Neural progenitor cell (in vitro differentiated cells): ENCODE measurements around the gene IPO13. TPM values are rescaled to one million over a fixed set of nuclear protein-coding genes. Genes with fewer than 3 reads are reported as not detected.

Source experiments
- DNase-seq: peaks from one replicate; pipeline ENCODE4 v3.0.0-alpha.2; 2016; ENCODE audit warnings: low spot score
- H2AFZ ChIP-seq: fragments of 200-600 bp; sonication (generic); replicated peaks from 2 replicates; pipeline ENCODE4 v1.6.1; 2016; ENCODE audit warnings: antibody characterized with exemption
- H3F3A ChIP-seq: fragments of 200-600 bp; sonication (generic); 2 replicates; pipeline ENCODE4 v1.6.1; 2016; ENCODE audit warnings: antibody characterized with exemption, low read depth
- H3K27ac ChIP-seq: fragments of 200-600 bp; sonication (generic); 2 replicates; pipeline ENCODE4 v1.5.1; 2016; ENCODE audit warnings: mild to moderate bottlenecking
- H3K27me3 ChIP-seq: fragments of 200-600 bp; sonication (generic); 2 replicates; pipeline ENCODE4 v1.6.1; 2016; ENCODE audit warnings: mild to moderate bottlenecking, moderate library complexity
- H3K36me3 ChIP-seq: fragments of 200-600 bp; sonication (generic); 2 replicates; pipeline ENCODE4 v1.5.1; 2016
- H3K4me1 ChIP-seq: fragments of 200-600 bp; sonication (generic); 2 replicates; pipeline ENCODE4 v1.6.1; 2016; ENCODE audit warnings: mixed run types
- H3K4me2 ChIP-seq: fragments of 200-600 bp; sonication (generic); 2 replicates; pipeline ENCODE4 v1.6.1; 2016
- H3K4me3 ChIP-seq: fragments of 200-600 bp; sonication (generic); 2 replicates; pipeline ENCODE4 v1.5.1; 2016
- H3K79me2 ChIP-seq: fragments of 200-600 bp; sonication (generic); 2 replicates; pipeline ENCODE4 v1.6.1; 2016; ENCODE audit warnings: low read depth
- H3K9ac ChIP-seq: fragments of 200-600 bp; sonication (generic); 2 replicates; pipeline ENCODE4 v1.6.1; 2016
- H3K9me3 ChIP-seq: fragments of 200-600 bp; sonication (generic); 2 replicates; pipeline ENCODE4 v1.5.1; 2016; ENCODE audit warnings: low read depth
- H4K20me1 ChIP-seq: fragments of 200-600 bp; sonication (generic); 2 replicates; pipeline ENCODE4 v1.6.1; 2016; ENCODE audit warnings: low read depth
- H3K27ac Mint-ChIP-seq: 3 replicates; pipeline ENCODE4 v1.8.0; 2021; ENCODE audit warnings: mixed read lengths
- H3K27me3 Mint-ChIP-seq: 2 replicates; pipeline ENCODE4 v1.8.0; 2022; ENCODE audit warnings: low read depth, mild to moderate bottlenecking, inconsistent platforms, moderate library complexity, mixed read lengths; ENCODE audit not compliant: insufficient read depth
- H3K36me3 Mint-ChIP-seq: 3 replicates; pipeline ENCODE4 v1.8.0; 2021; ENCODE audit warnings: mixed read lengths
- H3K4me1 Mint-ChIP-seq: 3 replicates; pipeline ENCODE4 v1.8.0; 2021; ENCODE audit warnings: mixed read lengths
- H3K4me3 Mint-ChIP-seq: 3 replicates; pipeline ENCODE4 v1.8.0; 2021; ENCODE audit warnings: mild to moderate bottlenecking, moderate library complexity, mixed read lengths
- H3K9me3 Mint-ChIP-seq: 3 replicates; pipeline ENCODE4 v1.8.0; 2020; ENCODE audit warnings: mixed read lengths
- CTCF ChIP-seq: fragments of 200-600 bp; sonication (generic); IDR thresholded peaks from 2 replicates; pipeline ENCODE4 v1.5.1; 2017; ENCODE audit warnings: antibody characterized with exemption, mild to moderate bottlenecking
- EZH2 ChIP-seq: fragments of 200-600 bp; sonication (generic); IDR thresholded peaks from 2 replicates; pipeline ENCODE4 v1.6.1; 2017; ENCODE audit warnings: antibody characterized with exemption, mild to moderate bottlenecking, moderate library complexity
- EZH2phosphoT487 ChIP-seq: fragments of 200-600 bp; sonication (generic); IDR thresholded peaks from 2 replicates; pipeline ENCODE4 v1.6.1; 2017; ENCODE audit warnings: antibody characterized with exemption
- total RNA-seq: library from RNA; depleted of rRNA; stranded (reverse); fragments of >200 nt; gene quantifications from 2 replicates; pipeline ENCODE4 v1.2.3, GENCODE V29; 2015; ENCODE audit warnings: low replicate concordance

IPO13 gene
- total RNA-seq, 1 donor from 2014 or later = 7.2 TPM

- Histone ChIP-seq H3K9me3 (no peaks in the 10 kb centered on the region), H3K36me3 (no peaks in the 10 kb centered on the region), H3K9ac (no peak overlapping the region), H4K20me1 (peaks cover 9% of the 10 kb centered on the region), H3K27ac (no peak overlapping the region), H3K4me3 (peak overlapping the region; percentile 75), H3K4me2 (peak overlapping the region; percentile 93), H3F3A (peaks cover 18% of the 10 kb centered on the region), H3K79me2 (peaks cover 8% of the 10 kb centered on the region), H2AFZ (no peak overlapping the region), H3K27me3 (no peaks in the 10 kb centered on the region), H3K4me1 (peaks cover 17% of the 10 kb centered on the region)
- Mint-ChIP-seq H3K36me3 (peaks cover 5% of the 10 kb centered on the region), H3K27me3 (peaks cover 2% of the 10 kb centered on the region), H3K4me1 (peaks cover 24% of the 10 kb centered on the region), H3K4me3 (peak overlapping the region; percentile 90), H3K9me3 (no peaks in the 10 kb centered on the region), H3K27ac (peak overlapping the region; percentile 58)
- TF ChIP-seq EZH2 = no peak
- TF ChIP-seq EZH2phosphoT487 = no peak
- no peak for TF ChIP-seq CTCF
- DNase-seq = no peak
Observed at GRCh38 chr1:43947874-43948437, 1.2 kb downstream of the IPO13 start.

GRCh38 chr1:43949678-43950077, 2.9 kb downstream of the IPO13 start:
- TF ChIP-seq EZH2 (no peak), CTCF (no peak), EZH2phosphoT487 (no peak)
- peak overlapping the region; percentile 36 for H3K27ac Mint-ChIP-seq
- Histone ChIP-seq H3K79me2 (peaks cover 14% of the 10 kb centered on the region), H3K27me3 (no peaks in the 10 kb centered on the region), H3F3A (peaks cover 23% of the 10 kb centered on the region), H3K27ac (no peak overlapping the region), H4K20me1 (peaks cover 23% of the 10 kb centered on the region), H3K4me1 (peaks cover 24% of the 10 kb centered on the region), H3K9me3 (no peaks in the 10 kb centered on the region), H3K9ac (no peak overlapping the region), H3K4me2 (no peak overlapping the region), H3K36me3 (no peaks in the 10 kb centered on the region), H2AFZ (no peak overlapping the region), H3K4me3 (no peak overlapping the region)
- H3K4me1 Mint-ChIP-seq = peaks cover 31% of the 10 kb centered on the region
- no peak overlapping the region for H3K4me3 Mint-ChIP-seq
- DNase-seq = no peak
- H3K9me3 Mint-ChIP-seq = no peaks in the 10 kb centered on the region
- H3K27me3 Mint-ChIP-seq = peaks cover 2% of the 10 kb centered on the region
- H3K36me3 Mint-ChIP-seq = peaks cover 5% of the 10 kb centered on the region

- Histone ChIP-seq H3K4me3 (no peak overlapping the region), H3K27ac (no peak overlapping the region), H3K4me1 (peaks cover 19% of the 10 kb centered on the region), H3K79me2 (peaks cover 14% of the 10 kb centered on the region), H4K20me1 (peaks cover 23% of the 10 kb centered on the region), H3F3A (peaks cover 17% of the 10 kb centered on the region), H3K36me3 (no peaks in the 10 kb centered on the region), H3K9me3 (no peaks in the 10 kb centered on the region), H3K4me2 (no peak overlapping the region), H3K9ac (no peak overlapping the region), H3K27me3 (no peaks in the 10 kb centered on the region), H2AFZ (no peak overlapping the region)
- Mint-ChIP-seq H3K27me3 (peaks cover 2% of the 10 kb centered on the region), H3K4me1 (peaks cover 23% of the 10 kb centered on the region), H3K4me3 (no peak overlapping the region), H3K27ac (no peak overlapping the region), H3K9me3 (no peaks in the 10 kb centered on the region), H3K36me3 (peaks cover 5% of the 10 kb centered on the region)
- TF ChIP-seq CTCF = no peak
- no peak for TF ChIP-seq EZH2
- TF ChIP-seq EZH2phosphoT487 = no peak
- no peak for DNase-seq
Observed at GRCh38 chr1:43951021-43951985, 4.6 kb downstream of the IPO13 start.
